ENCODE measurements around the gene SECISBP2. TPM values are rescaled to one million over a fixed set of nuclear protein-coding genes. Genes with fewer than 3 reads are reported as not detected.

Gene SECISBP2
- total and polyA plus RNA-seq, 11 donors = 13.0 to 27.5 (median 15.5) TPM

DNA sequence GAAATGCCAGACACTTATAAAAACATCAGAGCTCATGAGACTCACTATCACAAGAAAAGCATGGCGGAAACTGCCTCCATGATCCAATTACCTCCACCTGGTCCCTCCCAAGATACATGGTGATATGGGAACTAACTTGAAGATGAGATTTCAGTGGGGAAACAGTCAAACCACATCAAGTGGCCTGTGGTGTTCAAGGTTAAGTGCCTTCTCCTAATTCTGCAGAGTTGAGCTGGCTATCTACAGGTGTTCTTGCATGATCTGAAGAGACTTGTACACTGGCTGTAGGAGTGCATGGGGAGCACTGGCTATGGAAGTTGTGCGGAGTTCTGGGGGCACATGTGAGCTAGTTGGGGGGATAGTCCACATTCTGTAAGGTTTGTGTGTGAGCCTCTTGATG lies 41.3 kb upstream of the SECISBP2 start:
- TF ChIP-seq, protein P1, sequence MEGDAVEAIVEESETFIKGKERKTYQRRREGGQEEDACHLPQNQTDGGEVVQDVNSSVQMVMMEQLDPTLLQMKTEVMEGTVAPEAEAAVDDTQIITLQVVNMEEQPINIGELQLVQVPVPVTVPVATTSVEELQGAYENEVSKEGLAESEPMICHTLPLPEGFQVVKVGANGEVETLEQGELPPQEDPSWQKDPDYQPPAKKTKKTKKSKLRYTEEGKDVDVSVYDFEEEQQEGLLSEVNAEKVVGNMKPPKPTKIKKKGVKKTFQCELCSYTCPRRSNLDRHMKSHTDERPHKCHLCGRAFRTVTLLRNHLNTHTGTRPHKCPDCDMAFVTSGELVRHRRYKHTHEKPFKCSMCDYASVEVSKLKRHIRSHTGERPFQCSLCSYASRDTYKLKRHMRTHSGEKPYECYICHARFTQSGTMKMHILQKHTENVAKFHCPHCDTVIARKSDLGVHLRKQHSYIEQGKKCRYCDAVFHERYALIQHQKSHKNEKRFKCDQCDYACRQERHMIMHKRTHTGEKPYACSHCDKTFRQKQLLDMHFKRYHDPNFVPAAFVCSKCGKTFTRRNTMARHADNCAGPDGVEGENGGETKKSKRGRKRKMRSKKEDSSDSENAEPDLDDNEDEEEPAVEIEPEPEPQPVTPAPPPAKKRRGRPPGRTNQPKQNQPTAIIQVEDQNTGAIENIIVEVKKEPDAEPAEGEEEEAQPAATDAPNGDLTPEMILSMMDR (IDR thresholded peaks at IDR 0.05) = no peak
- TF ChIP-seq POLR2A (IDR thresholded peaks at IDR 0.05) = no peak
- no peak for DNase-seq
- H3K27ac ChIP-seq = no peak overlapping the region
- no peak for ATAC-seq
- no peak overlapping the region for H3K4me3 ChIP-seq
- intact Hi-C loops (cut with DNase I) = loop anchor here in 8 of 10 donors (5.0 to 10.0 kb wide), 6 partner anchors 102 to 685 kb away; partner anchors contain the start of gene SHC3 (in 1 of the 8)
- 87 to 100% (median 98%) methylated on average over 2 of the region's 2 CpGs for WGBS, 4 donors
- peaks cover 0 to 32% (median 19%) of the 10 kb centered on the region in 12 donors for H3K9me3 ChIP-seq
- no peaks in the 10 kb centered on the region for H3K27me3 ChIP-seq
- no peaks in the 10 kb centered on the region for H3K36me3 ChIP-seq
- peaks cover 0 to 5% (median 0%) of the 10 kb centered on the region in 12 donors for H3K4me1 ChIP-seq

DNA sequence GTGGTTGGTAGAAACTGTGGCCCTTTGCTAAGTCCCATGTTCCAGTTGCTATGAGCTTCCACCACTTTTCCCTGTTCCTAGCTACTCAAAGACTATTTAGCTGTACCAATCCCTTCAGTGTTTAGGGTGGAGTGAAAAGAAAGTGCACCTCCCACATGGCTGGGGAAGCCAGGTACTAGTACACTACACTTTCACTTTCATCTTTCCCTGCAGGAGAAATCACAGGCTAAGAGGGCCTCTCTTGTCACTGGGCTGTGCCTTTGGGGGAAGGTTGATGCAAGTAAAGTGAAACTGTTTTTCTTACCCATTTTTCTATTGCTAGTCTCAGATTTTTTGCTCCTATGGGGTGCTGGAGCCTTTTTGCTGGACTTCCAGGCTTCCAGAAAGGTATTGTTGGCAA lies 40.8 kb upstream of the SECISBP2 start:
- Histone ChIP-seq H3K9me3 (peaks cover 0 to 28% (median 19%) of the 10 kb centered on the region in 12 donors), H3K4me1 (peaks cover 0 to 9% (median 0%) of the 10 kb centered on the region in 12 donors), H3K36me3 (no peaks in the 10 kb centered on the region), H3K27ac (no peak overlapping the region), H3K27me3 (no peaks in the 10 kb centered on the region), H3K4me3 (no peak overlapping the region)
- ATAC-seq (no peak), DNase-seq (no peak)
- intact Hi-C loops (cut with DNase I) = loop anchor here in 8 of 10 donors (5.0 to 10.0 kb wide), 6 partner anchors 103 to 685 kb away; partner anchors contain the start of gene SHC3 (in 1 of the 8)
- TF ChIP-seq, protein P1 (IDR thresholded peaks at IDR 0.05) = no peak
- TF ChIP-seq POLR2A (IDR thresholded peaks at IDR 0.05) = no peak

DNA sequence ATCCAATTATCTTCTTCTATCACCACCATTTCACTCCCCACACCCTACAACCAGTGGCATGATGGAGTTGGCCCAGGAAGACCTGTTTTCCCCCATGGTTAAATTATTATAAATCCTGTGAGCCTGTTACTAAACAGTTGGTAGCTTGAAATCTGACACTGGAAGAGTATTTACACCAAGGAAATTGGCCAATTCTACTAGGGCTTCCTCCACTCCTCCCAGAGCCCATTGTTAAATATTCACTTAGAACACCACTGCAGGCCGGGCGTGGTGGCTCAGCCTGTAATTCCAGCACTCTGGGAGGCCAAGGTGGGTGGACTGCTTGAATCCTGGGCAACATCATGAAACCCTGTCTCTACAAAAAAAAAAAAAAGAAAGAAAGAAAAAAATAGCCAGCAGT lies 39.7 kb upstream of the SECISBP2 start:
- ATAC-seq = no peak
- Histone ChIP-seq H3K36me3 (no peaks in the 10 kb centered on the region), H3K9me3 (peaks cover 0 to 17% (median 10%) of the 10 kb centered on the region in 12 donors), H3K27ac (no peak overlapping the region), H3K27me3 (no peaks in the 10 kb centered on the region), H3K4me1 (peaks cover 0 to 11% (median 0%) of the 10 kb centered on the region in 12 donors), H3K4me3 (no peak overlapping the region)
- 96 to 100% (median 99%) methylated on average over 2 of the region's 2 CpGs for whole genome bisulfite sequencing, 4 donors
- DNase-seq = no peak
- TF ChIP-seq POLR2A (IDR thresholded peaks at IDR 0.05) = no peak
- TF ChIP-seq, protein P1 (IDR thresholded peaks at IDR 0.05) = no peak
- intact Hi-C loops (cut with DNase I) = loop anchor here in 8 of 10 donors (5.0 to 10.0 kb wide), 6 partner anchors 104 to 686 kb away; partner anchors contain the start of gene SHC3 (in 1 of the 8)

DNA sequence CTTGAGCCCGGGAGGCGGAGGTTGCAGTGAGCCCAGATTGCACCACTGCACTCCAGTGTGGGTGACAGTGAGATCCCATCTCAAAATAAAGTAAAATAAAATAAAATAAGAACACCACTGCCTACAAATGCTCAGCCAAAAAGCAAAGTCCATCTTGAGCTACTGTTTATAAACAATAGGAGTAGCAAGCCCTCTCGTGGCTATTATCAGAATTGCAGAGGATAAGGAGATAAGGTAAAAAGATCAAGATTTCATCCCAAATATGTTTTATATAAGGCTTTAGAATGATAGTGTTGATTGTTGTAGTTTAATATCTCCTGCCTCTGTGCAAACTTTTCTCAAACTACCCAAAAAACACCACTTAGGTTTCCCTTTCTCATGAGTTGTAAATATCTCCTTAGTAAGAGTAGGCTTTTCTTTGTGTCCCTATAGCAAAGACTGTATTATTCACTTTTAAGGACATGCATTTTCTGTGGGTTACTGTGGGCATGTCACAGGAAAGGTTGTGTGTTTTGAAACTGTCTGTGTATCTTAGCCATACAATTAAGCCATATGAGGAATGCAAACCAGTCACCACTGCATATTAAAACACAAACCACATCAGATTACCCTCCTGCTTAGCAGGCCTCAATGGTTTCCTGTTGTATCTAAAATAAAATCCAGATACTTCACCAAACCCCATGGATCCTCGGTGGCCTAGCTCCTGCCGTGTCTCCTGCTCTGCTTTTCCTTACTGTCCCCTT lies 39.1 kb upstream of the SECISBP2 start:
- TF ChIP-seq, protein P1 (IDR thresholded peaks at IDR 0.05) = peak; percentile 52 to 70 (median 62)
- TF ChIP-seq POLR2A (IDR thresholded peaks at IDR 0.05) = no peak

More for the DNA sequence above, 39.1 kb upstream of the SECISBP2 start:
- Histone ChIP-seq H3K4me1 (peaks cover 0 to 11% (median 0%) of the 10 kb centered on the region in 12 donors), H3K27ac (no peak overlapping the region), H3K27me3 (no peaks in the 10 kb centered on the region), H3K4me3 (no peak overlapping the region), H3K9me3 (peaks cover 0 to 11% (median 4%) of the 10 kb centered on the region in 12 donors), H3K36me3 (no peaks in the 10 kb centered on the region)
- ATAC-seq = no peak
- intact Hi-C loops (cut with DNase I) = loop anchor here in 8 of 10 donors (5.0 to 10.0 kb wide), 6 partner anchors 104 to 687 kb away; partner anchors contain the start of gene SHC3 (in 1 of the 8)
- 63 to 72% (median 69%) methylated on average over 5 of the region's 5 CpGs for WGBS, 4 donors
- no peak for DNase-seq

Data from heart left ventricle (tissue), 16 donors.